GM20000 (cell line): ENCODE measurements around the gene KMT2E.
"Not testable (repeated sequence)": the region's sequence is repeated elsewhere in the genome, so short reads cannot be mapped to it uniquely, and the experiment has no call there.

ENCODE experiments used
- DNase-seq: peaks from one replicate; pipeline ENCODE4 v3.0.0; 2012; ENCODE audit warnings: low spot score
- CTCF ChIP-seq: IDR thresholded peaks from 2 replicates; pipeline ENCODE4 v1.5.1; 2012; ENCODE audit warnings: mild to moderate bottlenecking, control low read depth; ENCODE audit errors: extremely low read depth, missing control alignments

The KMT2E gene

GRCh38 chr7:105022458-105022857 is 8.5 kb downstream of the KMT2E start:
- no peak for DNase-seq
- no peak for TF ChIP-seq CTCF

GRCh38 chr7:105024734-105025133 is 10.7 kb downstream of the KMT2E start:
- no peak for DNase-seq
- no peak for TF ChIP-seq CTCF

GRCh38 chr7:105026750-105027149 is 12.7 kb downstream of the KMT2E start:
- TF ChIP-seq CTCF: no peak
- DNase-seq: no peak

- no peak for TF ChIP-seq CTCF
- no peak for DNase-seq
Observed at GRCh38 chr7:105027176-105027853, 13.3 kb downstream of the KMT2E start.

- no peak for DNase-seq
- TF ChIP-seq CTCF: no peak
Observed at GRCh38 chr7:105028004-105028403, 14.0 kb downstream of the KMT2E start.

- not testable (repeated sequence) for DNase-seq
Observed at GRCh38 chr7:105028941-105029340, 14.9 kb downstream of the KMT2E start.

GRCh38 chr7:105030447-105030846 is 16.4 kb downstream of the KMT2E start:
- DNase-seq: no peak
- no peak for TF ChIP-seq CTCF

GRCh38 chr7:105032553-105033214 is 18.7 kb downstream of the KMT2E start:
- DNase-seq: no peak
- TF ChIP-seq CTCF: no peak
